ENCODE results near the gene WDR36. TPM values are rescaled to one million over a fixed set of nuclear protein-coding genes. Genes with fewer than 3 reads are reported as not detected.

The WDR36 gene
- total RNA-seq, 4 donors from 2014 or later, result 3.6 to 16.2 (median 8.3) TPM

DNA sequence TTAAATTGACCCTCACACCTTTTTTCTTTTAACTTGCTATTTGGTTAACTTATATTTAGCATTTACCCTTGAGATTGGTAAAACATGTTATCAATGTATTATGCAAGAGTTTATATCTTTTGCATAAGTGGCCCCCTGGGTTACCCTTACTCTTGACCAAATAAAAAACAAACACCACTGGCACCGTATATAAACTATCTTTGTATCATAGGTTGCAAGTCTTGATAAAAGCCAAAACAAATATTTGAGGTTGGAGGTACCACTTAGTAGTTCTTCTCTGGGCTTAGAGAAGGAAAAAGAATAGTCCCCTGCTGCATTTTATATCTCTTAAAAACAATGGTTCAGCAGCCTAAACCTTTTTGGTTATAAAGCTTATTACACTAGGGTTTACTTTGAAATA lies 61.3 kb downstream of the WDR36 start:
- WGBS, 2 donors (ENCODE audit: low coverage in 1 of 2), result 33 to 50% methylated on average over 1 of the region's 1 CpG
- intact Hi-C loops (cut with DNase I; ENCODE audit: low total_unique reads), result no loop called here
- H3K9me3 ChIP-seq, result no peaks in the 10 kb centered on the region
- no peak for DNase-seq
- H3K4me3 ChIP-seq, result no peak overlapping the region
- no peak overlapping the region for H3K27ac ChIP-seq
- in situ Hi-C loops (cut with MboI; ENCODE audit: low pct_ligation_motif_present in 1 of 4, low pct_unique_long_range_greater_than_20kb in 1 of 4, low sequenced_read_pairs in 3 of 4), result loop anchor here in 1 of 4 donors (10.0 kb wide), 1 partner anchor 991 kb away; no protein-coding TSS in a partner anchor
- no peaks in the 10 kb centered on the region for H3K36me3 ChIP-seq
- H3K27me3 ChIP-seq, result no peaks in the 10 kb centered on the region
- no peak for TF ChIP-seq POLR2A (IDR thresholded peaks at IDR 0.05)
- TF ChIP-seq, protein P1, sequence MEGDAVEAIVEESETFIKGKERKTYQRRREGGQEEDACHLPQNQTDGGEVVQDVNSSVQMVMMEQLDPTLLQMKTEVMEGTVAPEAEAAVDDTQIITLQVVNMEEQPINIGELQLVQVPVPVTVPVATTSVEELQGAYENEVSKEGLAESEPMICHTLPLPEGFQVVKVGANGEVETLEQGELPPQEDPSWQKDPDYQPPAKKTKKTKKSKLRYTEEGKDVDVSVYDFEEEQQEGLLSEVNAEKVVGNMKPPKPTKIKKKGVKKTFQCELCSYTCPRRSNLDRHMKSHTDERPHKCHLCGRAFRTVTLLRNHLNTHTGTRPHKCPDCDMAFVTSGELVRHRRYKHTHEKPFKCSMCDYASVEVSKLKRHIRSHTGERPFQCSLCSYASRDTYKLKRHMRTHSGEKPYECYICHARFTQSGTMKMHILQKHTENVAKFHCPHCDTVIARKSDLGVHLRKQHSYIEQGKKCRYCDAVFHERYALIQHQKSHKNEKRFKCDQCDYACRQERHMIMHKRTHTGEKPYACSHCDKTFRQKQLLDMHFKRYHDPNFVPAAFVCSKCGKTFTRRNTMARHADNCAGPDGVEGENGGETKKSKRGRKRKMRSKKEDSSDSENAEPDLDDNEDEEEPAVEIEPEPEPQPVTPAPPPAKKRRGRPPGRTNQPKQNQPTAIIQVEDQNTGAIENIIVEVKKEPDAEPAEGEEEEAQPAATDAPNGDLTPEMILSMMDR (IDR thresholded peaks at IDR 0.05), result no peak
- TF ChIP-seq POLR2AphosphoS5 (IDR thresholded peaks at IDR 0.05), result no peak
- TF ChIP-seq EP300 (IDR thresholded peaks at IDR 0.05; ENCODE audit: low read depth), result no peak
- peaks cover 0 to 3% (median 0%) of the 10 kb centered on the region in 4 donors for H3K4me1 ChIP-seq

DNA sequence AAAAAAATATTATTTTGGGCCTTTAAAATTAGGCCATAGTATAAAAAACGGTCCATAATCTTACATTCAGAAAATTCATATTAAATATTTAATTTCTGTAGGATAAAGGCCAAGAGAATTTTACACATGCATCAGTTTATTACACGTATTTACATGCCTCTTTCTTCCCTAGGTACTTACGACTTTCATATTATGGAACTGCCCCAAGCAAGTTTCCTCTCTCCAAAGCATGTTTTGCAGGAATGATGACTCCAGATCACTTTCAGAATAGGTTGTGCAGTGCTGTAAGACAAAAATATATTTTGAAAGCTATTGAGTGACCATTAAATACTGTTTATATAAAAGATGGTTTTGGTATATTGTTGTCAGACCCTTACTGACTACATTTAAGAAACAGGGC lies 61.8 kb downstream of the WDR36 start:
- intact Hi-C loops (cut with DNase I; ENCODE audit: low total_unique reads), result no loop called here
- no peaks in the 10 kb centered on the region for H3K9me3 ChIP-seq
- 77 to 79% methylated on average over 3 of the region's 3 CpGs for WGBS, 2 donors (ENCODE audit: low coverage in 1 of 2)
- no peak for DNase-seq
- peaks cover 0 to 3% (median 0%) of the 10 kb centered on the region in 4 donors for H3K4me1 ChIP-seq
- H3K4me3 ChIP-seq, result no peak overlapping the region
- no peak overlapping the region for H3K27ac ChIP-seq
- no peaks in the 10 kb centered on the region for H3K27me3 ChIP-seq
- TF ChIP-seq POLR2AphosphoS5 (IDR thresholded peaks at IDR 0.05), result no peak
- TF ChIP-seq, protein P1 (IDR thresholded peaks at IDR 0.05), result no peak
- TF ChIP-seq POLR2A (IDR thresholded peaks at IDR 0.05), result no peak
- no peak for TF ChIP-seq EP300 (IDR thresholded peaks at IDR 0.05; ENCODE audit: low read depth)
- H3K36me3 ChIP-seq, result no peaks in the 10 kb centered on the region
- in situ Hi-C loops (cut with MboI; ENCODE audit: low pct_ligation_motif_present in 1 of 4, low pct_unique_long_range_greater_than_20kb in 1 of 4, low sequenced_read_pairs in 3 of 4), result loop anchor here in 1 of 4 donors (10.0 kb wide), 1 partner anchor 991 kb away; no protein-coding TSS in a partner anchor

DNA sequence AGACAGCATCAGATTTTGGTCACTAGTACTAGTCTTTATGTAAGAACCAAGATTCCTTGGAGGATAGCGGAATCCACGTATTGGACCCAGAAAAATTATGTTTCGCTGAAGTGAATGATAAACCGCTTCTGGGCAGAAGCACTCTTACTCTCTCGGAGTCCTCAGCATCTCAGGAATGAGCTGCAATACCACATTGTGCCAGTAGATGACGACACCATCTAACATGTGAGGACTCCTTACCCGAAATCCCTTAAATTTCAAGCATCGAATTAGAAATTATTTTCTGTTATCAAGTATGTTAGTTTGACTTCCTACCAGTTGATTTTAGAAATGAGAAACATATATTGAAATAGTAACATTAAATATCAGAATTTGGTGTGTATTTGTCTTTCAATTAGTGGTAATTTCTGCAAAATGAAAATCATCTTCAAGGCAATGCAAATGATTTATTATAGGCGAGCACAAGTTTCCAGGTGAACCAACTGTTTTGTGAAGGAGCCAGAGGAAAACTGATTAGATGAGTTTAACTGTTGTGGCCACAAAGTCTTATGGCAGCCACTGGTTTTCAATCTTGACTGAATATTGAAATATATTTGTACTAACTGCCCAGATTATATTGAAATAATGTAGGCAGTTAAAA lies 66.1 kb downstream of the WDR36 start:
- DNase-seq, result peak; percentile 68
- TF ChIP-seq, protein P1 (IDR thresholded peaks at IDR 0.05), result peak; percentile 94 to 100 (median 99)
- no peak for TF ChIP-seq EP300 (IDR thresholded peaks at IDR 0.05; ENCODE audit: low read depth)
- Histone ChIP-seq H3K4me3 (no peak overlapping the region), H3K4me1 (peaks cover 0 to 3% (median 0%) of the 10 kb centered on the region in 4 donors), H3K27ac (no peak overlapping the region), H3K9me3 (no peaks in the 10 kb centered on the region), H3K36me3 (no peaks in the 10 kb centered on the region), H3K27me3 (no peaks in the 10 kb centered on the region)
- in situ Hi-C loops (cut with MboI; ENCODE audit: low pct_ligation_motif_present in 1 of 4, low pct_unique_long_range_greater_than_20kb in 1 of 4, low sequenced_read_pairs in 3 of 4), result loop anchor here in 1 of 4 donors (10.0 kb wide), 1 partner anchor 987 kb away; no protein-coding TSS in a partner anchor
- intact Hi-C loops (cut with DNase I; ENCODE audit: low total_unique reads), result loop anchor here (5.0 kb wide), 1 partner anchor 119 kb away; no protein-coding TSS in a partner anchor
- 5 to 11% methylated on average over 5 to 9 of the region's 9 CpGs for WGBS, 2 donors (ENCODE audit: low coverage in 1 of 2)

DNA sequence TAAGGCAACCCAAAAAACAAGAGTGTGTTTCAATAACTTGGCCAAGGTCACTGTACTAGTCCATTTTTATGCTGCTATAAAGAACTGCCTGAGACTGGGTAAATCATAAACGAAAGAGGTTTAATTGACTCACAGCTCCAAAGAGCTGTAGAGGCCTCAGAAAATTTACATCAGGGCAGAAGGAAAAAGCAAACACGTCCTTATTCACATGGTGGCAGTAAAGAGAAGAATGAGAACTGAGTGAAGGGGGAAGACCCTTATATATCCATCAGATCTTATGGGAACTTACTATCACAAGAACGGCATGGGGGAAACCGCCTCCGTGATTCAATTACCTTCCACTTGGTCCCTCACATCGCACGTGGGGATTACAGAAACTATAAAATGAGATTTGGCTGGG lies 67.7 kb downstream of the WDR36 start:
- TF ChIP-seq, protein P1 (IDR thresholded peaks at IDR 0.05), result no peak
- no peak for TF ChIP-seq EP300 (IDR thresholded peaks at IDR 0.05; ENCODE audit: low read depth)
- no peak for TF ChIP-seq POLR2AphosphoS5 (IDR thresholded peaks at IDR 0.05)
- TF ChIP-seq POLR2A (IDR thresholded peaks at IDR 0.05), result no peak
- no peaks in the 10 kb centered on the region for H3K9me3 ChIP-seq
- intact Hi-C loops (cut with DNase I; ENCODE audit: low total_unique reads), result loop anchor here (5.0 kb wide), 1 partner anchor 117 kb away; no protein-coding TSS in a partner anchor
- H3K27ac ChIP-seq, result no peak overlapping the region
- WGBS, 2 donors (ENCODE audit: low coverage in 1 of 2), result 56 to 57% methylated on average over 5 to 7 of the region's 7 CpGs
- H3K27me3 ChIP-seq, result no peaks in the 10 kb centered on the region
- no peak overlapping the region for H3K4me3 ChIP-seq
- H3K4me1 ChIP-seq, result peaks cover 0 to 3% (median 0%) of the 10 kb centered on the region in 4 donors
- DNase-seq, result no peak
- H3K36me3 ChIP-seq, result no peaks in the 10 kb centered on the region
- in situ Hi-C loops (cut with MboI; ENCODE audit: low pct_ligation_motif_present in 1 of 4, low pct_unique_long_range_greater_than_20kb in 1 of 4, low sequenced_read_pairs in 3 of 4), result loop anchor here (5.0 to 10.0 kb wide), 4 partner anchors 115 to 985 kb away; no protein-coding TSS in a partner anchor
